Progenitor cell of endocrine pancreas (in vitro differentiated cells): Measurements from ENCODE around the gene ALDH1A1. TPM values are rescaled to one million over a fixed set of nuclear protein-coding genes. Genes with fewer than 3 reads are reported as not detected.

Source experiments
- DNase-seq: peaks from one replicate; pipeline ENCODE4 v3.0.0; 2021; ENCODE audit warnings: low spot score; ENCODE audit not compliant: unreplicated experiment
- H3K27ac Mint-ChIP-seq: 2 replicates; pipeline ENCODE4 v1.8.0; 2021; ENCODE audit warnings: mild to moderate bottlenecking, moderate library complexity, mixed read lengths
- H3K27me3 Mint-ChIP-seq: 2 replicates; pipeline ENCODE4 v1.8.0; 2021; ENCODE audit warnings: mixed read lengths
- H3K36me3 Mint-ChIP-seq: 2 replicates; pipeline ENCODE4 v1.8.0; 2022; ENCODE audit warnings: mixed read lengths; ENCODE audit not compliant: insufficient read depth
- H3K4me1 Mint-ChIP-seq: 2 replicates; pipeline ENCODE4 v1.8.0; 2021; ENCODE audit warnings: low read depth, mixed read lengths
- H3K4me3 Mint-ChIP-seq: 2 replicates; pipeline ENCODE4 v1.8.0; 2021; ENCODE audit warnings: low read depth, mild to moderate bottlenecking, moderate library complexity, mixed read lengths
- H3K9me3 Mint-ChIP-seq: 2 replicates; pipeline ENCODE4 v1.8.0; 2021; ENCODE audit warnings: low read depth, mixed read lengths
- CTCF ChIP-seq: fragments of 200-600 bp; sonication (generic); IDR thresholded peaks from one replicate; pipeline ENCODE4 v1.5.0; 2021; ENCODE audit warnings: antibody characterized with exemption, mild to moderate bottlenecking; ENCODE audit not compliant: unreplicated experiment
- total RNA-seq: library from RNA; stranded (reverse); gene quantifications from 2 replicates; pipeline ENCODE4 v1.2.1, GENCODE V29; 2021

ALDH1A1 gene
- total RNA-seq, 1 donor from 2014 or later = 188 TPM

- Mint-ChIP-seq H3K27me3 (no peaks in the 10 kb centered on the region), H3K4me3 (no peak overlapping the region), H3K9me3 (no peaks in the 10 kb centered on the region), H3K27ac (no peak overlapping the region), H3K36me3 (no peaks in the 10 kb centered on the region), H3K4me1 (no peaks in the 10 kb centered on the region)
- no peak for DNase-seq
- TF ChIP-seq CTCF = no peak
Observed at GRCh38 chr9:72886386-72886785, 66.5 kb downstream of the ALDH1A1 start.

- Mint-ChIP-seq H3K9me3 (no peaks in the 10 kb centered on the region), H3K27me3 (no peaks in the 10 kb centered on the region), H3K4me1 (no peaks in the 10 kb centered on the region), H3K36me3 (no peaks in the 10 kb centered on the region), H3K27ac (no peak overlapping the region), H3K4me3 (no peak overlapping the region)
- no peak for DNase-seq
- TF ChIP-seq CTCF = no peak
Observed at GRCh38 chr9:72884508-72884907, 68.3 kb downstream of the ALDH1A1 start.

GRCh38 chr9:72883875-72884274, 69.0 kb downstream of the ALDH1A1 start:
- no peaks in the 10 kb centered on the region for H3K27me3 Mint-ChIP-seq
- no peak for TF ChIP-seq CTCF
- DNase-seq = no peak

GRCh38 chr9:72882117-72882775, 70.6 kb downstream of the ALDH1A1 start:
- no peak for DNase-seq
- Mint-ChIP-seq H3K36me3 (peaks cover 3% of the 10 kb centered on the region), H3K4me1 (no peaks in the 10 kb centered on the region), H3K27ac (no peak overlapping the region), H3K9me3 (peaks cover 13% of the 10 kb centered on the region), H3K27me3 (no peaks in the 10 kb centered on the region), H3K4me3 (no peak overlapping the region)
- TF ChIP-seq CTCF = no peak

More at GRCh38 chr9:72883875-72884274, 69.0 kb downstream of the ALDH1A1 start:
- Mint-ChIP-seq H3K27ac (no peak overlapping the region), H3K4me3 (no peak overlapping the region), H3K4me1 (no peaks in the 10 kb centered on the region), H3K9me3 (peaks cover 3% of the 10 kb centered on the region), H3K36me3 (no peaks in the 10 kb centered on the region)

- DNase-seq = no peak
- no peaks in the 10 kb centered on the region for H3K27me3 Mint-ChIP-seq
- peaks cover 13% of the 10 kb centered on the region for H3K9me3 Mint-ChIP-seq
- no peak overlapping the region for H3K4me3 Mint-ChIP-seq
- H3K27ac Mint-ChIP-seq = no peak overlapping the region
- no peaks in the 10 kb centered on the region for H3K4me1 Mint-ChIP-seq
- TF ChIP-seq CTCF = no peak
- peaks cover 3% of the 10 kb centered on the region for H3K36me3 Mint-ChIP-seq
Observed at GRCh38 chr9:72880821-72881220, 72.0 kb downstream of the ALDH1A1 start.
